Measurements from ENCODE around the gene KRTAP10-2.

DNA sequence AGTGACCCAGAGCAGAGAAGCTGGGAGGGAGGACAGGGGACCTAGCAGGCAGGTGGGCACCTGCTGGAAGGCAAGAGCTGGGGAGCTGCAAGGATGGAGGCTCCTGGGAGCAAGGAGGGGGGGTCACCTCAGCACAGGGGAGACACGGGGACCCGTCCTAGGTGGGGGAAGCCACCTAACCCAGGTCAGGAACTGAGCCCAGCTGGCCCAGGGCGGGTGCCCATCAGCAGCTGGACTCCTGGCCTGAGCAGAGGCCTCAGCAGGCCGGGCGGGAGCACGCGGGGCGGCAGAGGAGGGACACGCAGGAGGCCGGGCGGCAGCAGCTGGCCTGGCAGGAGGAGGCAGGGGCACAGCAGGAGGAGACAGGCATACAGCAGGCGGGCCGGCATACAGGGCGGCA, 12.3 kb downstream of the KRTAP10-2 start:
- no peak for TF ChIP-seq POLR2AphosphoS5 (IDR thresholded peaks at IDR 0.05; ENCODE audit: low read depth, low read length)
- TF ChIP-seq, protein P1, sequence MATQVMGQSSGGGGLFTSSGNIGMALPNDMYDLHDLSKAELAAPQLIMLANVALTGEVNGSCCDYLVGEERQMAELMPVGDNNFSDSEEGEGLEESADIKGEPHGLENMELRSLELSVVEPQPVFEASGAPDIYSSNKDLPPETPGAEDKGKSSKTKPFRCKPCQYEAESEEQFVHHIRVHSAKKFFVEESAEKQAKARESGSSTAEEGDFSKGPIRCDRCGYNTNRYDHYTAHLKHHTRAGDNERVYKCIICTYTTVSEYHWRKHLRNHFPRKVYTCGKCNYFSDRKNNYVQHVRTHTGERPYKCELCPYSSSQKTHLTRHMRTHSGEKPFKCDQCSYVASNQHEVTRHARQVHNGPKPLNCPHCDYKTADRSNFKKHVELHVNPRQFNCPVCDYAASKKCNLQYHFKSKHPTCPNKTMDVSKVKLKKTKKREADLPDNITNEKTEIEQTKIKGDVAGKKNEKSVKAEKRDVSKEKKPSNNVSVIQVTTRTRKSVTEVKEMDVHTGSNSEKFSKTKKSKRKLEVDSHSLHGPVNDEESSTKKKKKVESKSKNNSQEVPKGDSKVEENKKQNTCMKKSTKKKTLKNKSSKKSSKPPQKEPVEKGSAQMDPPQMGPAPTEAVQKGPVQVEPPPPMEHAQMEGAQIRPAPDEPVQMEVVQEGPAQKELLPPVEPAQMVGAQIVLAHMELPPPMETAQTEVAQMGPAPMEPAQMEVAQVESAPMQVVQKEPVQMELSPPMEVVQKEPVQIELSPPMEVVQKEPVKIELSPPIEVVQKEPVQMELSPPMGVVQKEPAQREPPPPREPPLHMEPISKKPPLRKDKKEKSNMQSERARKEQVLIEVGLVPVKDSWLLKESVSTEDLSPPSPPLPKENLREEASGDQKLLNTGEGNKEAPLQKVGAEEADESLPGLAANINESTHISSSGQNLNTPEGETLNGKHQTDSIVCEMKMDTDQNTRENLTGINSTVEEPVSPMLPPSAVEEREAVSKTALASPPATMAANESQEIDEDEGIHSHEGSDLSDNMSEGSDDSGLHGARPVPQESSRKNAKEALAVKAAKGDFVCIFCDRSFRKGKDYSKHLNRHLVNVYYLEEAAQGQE (IDR thresholded peaks at IDR 0.05; ENCODE audit: insufficient read depth in 1 of 2, low read depth in 2 of 2, low read length in 2 of 2): no peak

Data from PFSK-1 (cell line).